ENCODE results near the gene MAST2.

- TF ChIP-seq CTCF (IDR thresholded peaks at IDR 0.05) (no peak), POLR2A (IDR thresholded peaks at IDR 0.05) (no peak)
These were observed 207.2 kb downstream of the MAST2 start for GRCh38 chr1:46010611-46011010.

All from lower leg skin (tissue), 3 donors.